HG02885 (cell line): ENCODE results near the gene TUSC7.

Source experiments
- ATAC-seq: cut with Tn5 transposase; IDR thresholded peaks from one replicate; pipeline ENCODE4 v1.9.1; 2021; ENCODE audit warnings: mild to moderate bottlenecking; ENCODE audit not compliant: unreplicated experiment, poor library complexity

TUSC7 gene

GRCh38 chr3:116759316-116759715, 49.7 kb downstream of the TUSC7 start:
- no peak for ATAC-seq
